Suppressor macrophage (primary cell): ENCODE results near the gene TEAD3.
"Not testable (repeated sequence)": the region's sequence is repeated elsewhere in the genome, so short reads cannot be mapped to it uniquely, and the experiment has no call there.

ENCODE experiments used
- DNase-seq, 4 experiments: peaks; one replicate each; pipeline ENCODE4 v3.0.0-alpha.2; 2020 to 2022

Gene TEAD3

DNA sequence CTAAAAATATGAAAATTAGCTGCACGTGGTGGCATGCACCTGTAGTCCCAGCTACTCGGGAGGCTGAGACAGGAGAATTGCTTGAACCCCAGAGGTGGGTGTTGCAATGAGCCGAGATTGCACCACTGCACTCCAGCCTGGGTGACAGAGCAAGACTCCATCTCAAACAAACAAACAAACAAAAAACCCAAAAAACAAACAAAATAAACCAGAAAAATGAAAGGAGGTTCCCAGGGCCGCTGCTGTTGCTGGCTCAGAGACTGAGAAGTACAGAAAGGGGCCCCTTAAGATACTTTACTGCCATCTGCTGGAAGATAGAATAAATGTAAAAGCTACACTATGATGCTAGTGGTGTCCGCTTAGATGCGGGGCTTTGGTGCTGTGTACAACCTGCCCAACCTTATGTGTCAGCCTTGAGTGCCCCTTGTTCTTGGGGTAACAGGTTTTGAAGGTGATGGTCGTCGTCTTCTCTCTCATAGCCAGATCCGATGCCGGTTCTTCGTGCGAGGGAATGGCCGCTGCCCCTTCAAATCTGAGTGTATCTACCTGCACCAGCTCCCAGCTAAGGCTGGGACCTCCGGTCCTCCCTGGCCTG, 47.5 kb downstream of the TEAD3 start:
- peak; percentile 49 to 94 (median 82) for DNase-seq

GRCh38 chr6:35448191-35448590, 48.7 kb downstream of the TEAD3 start:
- DNase-seq = no peak

DNA sequence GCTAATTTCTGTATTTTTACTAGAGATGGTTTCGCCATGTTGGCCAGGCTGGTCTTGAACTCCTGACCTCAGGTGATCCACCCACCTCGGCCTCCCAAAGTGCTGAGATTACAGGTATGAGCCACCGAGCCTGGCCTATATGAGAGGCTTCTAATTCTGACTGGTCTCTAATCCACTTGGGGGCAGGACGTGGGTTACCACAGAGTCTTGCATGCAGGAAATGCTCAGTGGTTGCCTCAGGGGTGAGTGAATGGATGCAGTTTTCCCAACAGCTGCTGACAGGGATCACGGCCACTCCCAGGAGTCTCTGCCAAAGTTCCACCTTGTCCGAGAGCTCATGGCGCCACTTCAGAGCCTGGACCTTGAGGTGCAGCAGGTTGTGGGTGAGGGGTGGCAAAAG, 51.2 kb downstream of the TEAD3 start:
- no peak for DNase-seq

DNA sequence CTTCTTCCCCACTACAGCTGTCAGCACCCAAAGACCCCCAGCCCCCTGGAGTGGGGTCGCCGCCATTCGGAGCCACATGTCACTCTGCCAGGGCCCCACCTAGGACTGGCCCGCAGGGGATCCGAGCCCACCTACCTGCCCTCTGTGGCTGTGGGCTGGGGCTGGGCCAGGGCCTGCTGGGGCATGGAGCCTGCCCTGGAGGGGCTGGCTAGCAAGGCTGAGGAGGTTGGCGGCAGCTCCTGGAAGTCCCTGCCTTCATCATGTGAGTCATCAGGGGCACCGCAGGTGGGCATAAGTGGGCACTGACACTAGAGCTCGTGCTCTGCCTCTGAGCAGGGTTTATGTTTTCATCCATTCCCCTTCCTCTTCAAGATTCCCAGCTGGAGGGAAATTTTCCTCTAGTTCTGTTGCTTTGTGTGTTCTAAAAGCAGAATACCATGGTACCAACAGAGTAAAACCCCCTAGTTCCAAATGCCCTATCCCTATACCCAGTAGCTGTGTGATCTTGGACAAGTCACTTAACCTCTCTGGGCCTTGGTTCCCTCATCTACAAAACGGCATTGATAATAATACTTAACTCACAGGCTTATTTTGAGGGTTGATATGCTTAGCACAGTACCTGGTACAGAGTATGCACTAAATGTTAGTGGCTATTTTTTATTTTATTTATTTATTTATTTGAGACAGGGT, 53.4 kb downstream of the TEAD3 start:
- no peak for DNase-seq

DNA sequence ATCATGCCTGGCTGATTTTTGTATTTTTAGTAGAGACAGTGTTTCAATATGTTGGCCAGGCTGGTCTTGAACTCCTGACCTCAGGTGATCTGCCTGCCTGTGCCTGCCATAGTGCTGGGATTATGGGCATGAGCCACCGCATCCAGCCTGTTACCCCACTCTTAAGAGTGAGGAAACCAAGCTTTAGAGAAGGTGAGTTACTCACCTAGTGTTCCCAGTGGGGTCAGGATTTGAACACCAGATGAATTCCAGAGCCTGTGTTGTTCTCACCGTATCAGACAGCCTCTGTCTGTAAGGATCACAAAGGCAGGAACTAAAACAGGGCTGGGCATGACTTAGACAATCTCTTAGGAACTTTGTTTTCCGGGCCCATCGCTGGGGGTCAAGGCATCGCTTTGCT, 54.2 kb downstream of the TEAD3 start:
- DNase-seq = no peak

DNA sequence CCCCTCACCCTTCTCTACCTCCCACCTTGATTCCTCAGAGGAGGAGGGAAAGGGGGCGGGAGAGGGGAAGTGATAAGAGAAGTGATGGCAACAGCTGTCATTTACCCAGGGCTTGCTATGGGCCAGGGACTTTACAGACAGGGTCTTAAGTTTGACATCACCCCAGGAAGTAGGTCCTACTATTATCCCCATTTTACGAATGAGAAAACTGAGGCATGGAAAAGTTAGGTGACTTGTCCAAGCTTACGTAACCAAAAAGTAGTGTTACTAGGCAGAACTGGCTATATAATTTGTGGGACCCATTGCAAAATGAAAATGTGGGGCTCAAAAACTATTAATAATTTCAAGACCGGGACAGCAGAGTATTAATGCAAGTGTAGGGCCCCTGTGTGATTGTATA, 55.2 kb downstream of the TEAD3 start:
- no peak for DNase-seq

- no peak for DNase-seq
Observed at GRCh38 chr6:35441205-35441604, 55.7 kb downstream of the TEAD3 start.

DNA sequence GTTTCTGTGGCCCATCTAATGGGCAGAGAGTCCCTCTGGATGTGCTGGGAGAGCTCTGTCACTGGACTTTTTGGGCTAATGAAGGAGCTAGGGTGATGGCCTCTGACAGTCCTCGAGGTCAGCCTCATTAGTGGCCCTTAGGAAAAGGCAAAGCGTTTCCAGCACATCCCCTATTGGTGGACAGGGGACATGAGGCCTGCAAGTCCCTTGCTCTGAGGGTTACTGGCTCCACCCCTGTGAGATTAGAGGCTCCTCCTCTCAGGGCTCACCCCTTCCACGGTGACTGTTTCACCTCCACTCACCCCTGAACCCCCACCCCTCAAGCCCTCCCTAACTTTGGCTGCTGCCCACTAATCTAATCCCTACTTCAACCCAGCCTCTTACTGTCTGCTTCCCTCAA, 57.6 kb downstream of the TEAD3 start:
- no peak for DNase-seq

GRCh38 chr6:35438378-35439065, 58.4 kb downstream of the TEAD3 start:
- not testable (repeated sequence) for DNase-seq

DNA sequence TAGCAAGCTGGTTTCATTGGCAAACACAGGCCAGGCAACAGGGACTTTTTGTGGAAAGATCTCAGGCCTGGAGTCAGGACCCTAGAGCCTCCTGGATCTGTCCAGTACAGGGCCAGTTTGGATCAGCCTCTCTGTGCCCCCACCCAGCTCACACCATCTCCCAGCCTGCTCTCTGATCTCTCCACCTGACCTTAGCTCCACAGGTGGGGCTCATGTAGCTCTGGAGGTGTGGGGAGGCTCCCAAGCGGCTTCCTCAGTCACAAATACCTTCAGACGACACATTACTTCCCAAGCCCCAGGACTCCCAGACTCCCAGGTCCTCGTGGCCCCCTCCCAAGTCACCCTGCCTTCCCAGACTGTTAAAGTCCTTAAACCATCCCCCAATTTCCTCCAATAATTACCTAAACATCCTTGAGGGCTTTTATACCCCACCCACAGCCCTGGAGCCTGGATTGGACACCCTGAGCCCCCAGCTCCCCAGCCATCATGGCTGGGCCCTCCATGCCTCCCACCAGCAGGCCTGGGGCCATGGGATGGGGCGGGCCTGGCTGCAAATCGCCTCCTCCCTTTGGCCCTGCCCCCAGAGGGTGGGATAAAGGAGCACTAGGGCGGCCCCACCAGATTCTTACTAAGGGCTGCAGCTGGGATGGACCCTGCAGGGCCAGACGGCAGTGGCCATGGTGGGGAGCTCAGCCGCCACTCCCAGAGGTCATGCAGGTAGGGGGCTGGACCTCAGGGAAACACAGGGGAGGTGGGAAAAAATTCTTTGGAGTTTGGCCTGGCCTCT, 60.6 kb downstream of the TEAD3 start:
- no peak for DNase-seq

- no peak for DNase-seq
Observed at GRCh38 chr6:35435074-35435837, 61.6 kb downstream of the TEAD3 start.

- DNase-seq = not testable (repeated sequence)
Observed at GRCh38 chr6:35432702-35433101, 64.2 kb downstream of the TEAD3 start.

- no peak for DNase-seq
Observed at GRCh38 chr6:35432291-35432690, 64.6 kb downstream of the TEAD3 start.

DNA sequence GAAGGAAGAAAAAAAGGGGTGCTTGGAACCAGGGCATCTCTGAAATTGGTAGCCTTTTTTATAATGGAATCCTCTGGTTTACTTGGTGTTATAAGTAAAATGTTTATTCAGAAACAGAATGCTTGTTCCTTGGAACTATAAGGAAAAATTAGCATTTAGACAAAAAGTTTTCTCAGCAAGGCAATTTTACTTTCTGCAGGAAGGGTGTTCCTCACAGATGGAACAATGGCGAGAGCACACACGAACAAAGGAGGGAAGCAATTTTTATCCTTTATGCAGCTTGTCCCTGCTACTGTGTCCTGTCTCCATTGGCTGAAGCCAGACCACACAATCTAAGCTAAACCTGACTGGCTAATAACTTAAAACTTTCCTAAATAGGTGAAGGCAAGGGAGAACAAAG, 67.4 kb downstream of the TEAD3 start:
- no peak for DNase-seq

DNA sequence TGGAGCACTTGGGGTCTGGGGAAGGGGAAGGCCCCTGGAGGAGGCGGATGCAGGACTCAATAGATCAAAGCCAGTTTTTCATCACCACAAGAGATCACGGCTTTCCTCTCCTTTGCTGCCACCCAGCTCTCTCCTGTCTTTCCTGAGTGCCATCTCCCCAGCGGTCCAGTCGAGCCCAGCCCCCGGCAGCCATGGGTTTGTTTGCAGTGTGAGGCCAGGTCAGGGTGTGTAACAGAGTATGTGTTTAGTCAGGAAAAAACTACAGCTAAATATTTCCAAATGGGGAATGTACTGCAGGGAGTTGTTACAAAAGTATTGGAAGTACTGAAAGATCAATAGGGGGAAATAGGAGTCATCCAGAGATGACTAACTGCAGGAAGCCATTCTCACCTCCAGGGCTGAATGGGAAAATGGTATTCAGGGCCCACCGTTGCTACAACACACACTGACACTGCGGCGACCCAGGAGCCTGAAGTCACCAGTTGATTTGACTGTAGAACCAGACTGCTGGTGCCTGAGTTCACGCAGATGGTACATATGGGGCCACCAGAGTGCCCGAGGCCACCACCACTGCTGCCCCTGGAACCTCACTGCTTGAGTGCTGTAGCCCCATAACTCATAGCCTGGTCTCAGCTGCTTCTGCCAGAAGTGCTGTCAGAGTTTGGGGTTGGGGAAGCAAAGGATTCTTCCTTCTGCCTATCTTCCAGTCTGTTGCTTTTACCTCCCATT, 68.3 kb downstream of the TEAD3 start:
- DNase-seq = no peak

DNA sequence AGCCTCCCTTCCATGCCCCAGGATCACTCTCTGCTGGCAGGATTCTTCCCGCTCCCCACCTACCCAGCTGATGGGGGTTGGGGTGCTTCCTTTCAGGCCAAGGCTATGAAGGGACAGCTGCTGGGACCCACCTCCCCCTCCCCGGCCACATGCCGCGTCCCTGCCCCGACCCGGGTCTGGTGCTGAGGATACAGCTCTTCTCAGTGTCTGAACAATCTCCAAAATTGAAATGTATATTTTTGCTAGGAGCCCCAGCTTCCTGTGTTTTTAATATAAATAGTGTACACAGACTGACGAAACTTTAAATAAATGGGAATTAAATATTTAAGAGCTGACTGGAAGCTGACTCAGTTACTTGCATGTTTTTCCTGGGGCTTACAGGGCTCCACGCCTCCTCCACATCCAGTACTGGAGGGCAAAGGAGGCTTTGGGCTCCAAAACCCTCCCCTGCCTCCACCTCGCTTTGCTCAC, 69.0 kb downstream of the TEAD3 start:
- DNase-seq = no peak

GRCh38 chr6:35427435-35427834, 69.4 kb downstream of the TEAD3 start:
- DNase-seq = no peak

GRCh38 chr6:35426074-35426473, 70.8 kb downstream of the TEAD3 start:
- peak; percentile 64 to 84 (median 80) for DNase-seq

DNA sequence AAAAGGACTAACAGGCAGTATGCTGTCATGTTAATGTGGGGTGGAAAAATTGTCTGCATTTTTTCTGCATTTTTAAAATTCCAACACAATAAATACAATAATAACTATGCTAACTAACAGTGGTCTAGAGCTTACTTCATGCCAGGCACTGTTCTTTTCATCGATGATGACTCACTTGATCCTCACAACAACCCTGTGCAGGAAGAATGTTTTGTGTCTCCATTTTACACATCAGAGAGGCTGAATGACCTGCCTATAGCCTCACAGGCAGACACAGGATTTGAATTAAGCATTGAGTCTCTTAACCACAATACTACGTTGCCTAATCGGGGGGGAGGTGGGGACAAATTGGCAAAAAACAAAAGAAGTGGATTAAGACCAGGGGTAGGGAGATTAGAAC, 71.6 kb downstream of the TEAD3 start:
- no peak for DNase-seq
